Measurements from ENCODE around the gene SLK. TPM values are rescaled to one million over a fixed set of nuclear protein-coding genes. Genes with fewer than 3 reads are reported as not detected.

Gene SLK
- total and polyA plus RNA-seq, 2 of the 13 experiments (the other 11 are each of a cell fraction or from before 2014, with no cell fraction given): 3.4 to 22.8 TPM

DNA sequence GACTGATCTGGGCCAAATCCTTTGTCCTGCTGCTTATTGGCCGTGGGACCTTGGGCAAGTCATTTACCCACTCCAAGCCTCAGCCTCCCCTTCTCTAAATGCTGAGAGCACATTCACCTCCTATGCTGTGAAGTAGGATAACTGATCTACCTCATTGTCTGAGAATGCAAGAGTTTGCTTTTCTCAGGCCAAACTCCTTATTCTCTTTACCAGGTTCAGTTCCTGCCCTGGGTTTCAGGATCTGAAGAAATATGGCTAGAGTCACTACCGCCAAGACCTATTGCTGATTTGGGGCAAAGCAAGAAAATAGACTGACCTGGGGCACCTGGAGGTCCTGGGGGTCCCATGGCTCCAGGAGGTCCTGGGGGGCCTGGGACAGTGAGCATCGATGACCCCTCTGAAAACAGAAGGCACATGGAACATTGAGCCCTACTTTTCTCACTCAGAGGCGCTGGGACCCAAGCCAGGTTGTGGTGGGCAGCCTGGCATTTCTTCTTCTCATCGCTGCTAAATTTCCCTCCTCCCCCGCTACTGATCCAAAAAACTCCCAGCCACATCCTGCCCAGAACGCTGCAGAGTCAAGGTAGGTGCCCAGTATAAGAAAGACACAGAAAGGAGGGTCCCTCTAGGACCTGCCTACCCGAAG lies 76.4 kb downstream of the SLK start:
- no peaks in the 10 kb centered on the region for H4K20me1 ChIP-seq (ENCODE audit: insufficient read depth, low read length)
- no peak overlapping the region for H3K4me2 ChIP-seq (ENCODE audit: low read depth, low read length)
- ChIA-PET CTCF (ENCODE audit: low intra/inter-chr PET ratio, low total read pairs) (no interaction called here), POLR2A (no interaction called here)
- ATAC-seq: no peak
- H3K4me3 ChIP-seq (replicated peaks in 1 of 3; ENCODE audit: insufficient read depth in 1 of 3, low read depth in 2 of 3, low read length in 3 of 3): no peak overlapping the region
- H3K4me1 ChIP-seq (ENCODE audit: insufficient read depth, low read length): no peaks in the 10 kb centered on the region
- H3K9me3 ChIP-seq (ENCODE audit: low read length): no peaks in the 10 kb centered on the region
- H3K27me3 ChIP-seq (ENCODE audit: control insufficient read depth in 1 of 2, insufficient read depth in 2 of 2, low read length in 2 of 2): peaks cover 5 to 55% of the 10 kb centered on the region in 2 experiments
- H2AFZ ChIP-seq (ENCODE audit: low read length): no peak overlapping the region
- in situ Hi-C loops (cut with HindIII; ENCODE audit: extremely low pct_ligation_motif_present, low pct_unique_long_range_greater_than_20kb): loop anchor here (10.0 kb wide), 1 partner anchor 311 kb away; the partner anchor contains the start of gene CFAP58
- H3K9ac ChIP-seq (ENCODE audit: insufficient read depth, low read depth, low read length): no peak overlapping the region
- 9% methylated on average over 8 of the region's 8 CpGs for WGBS (ENCODE audit: low lambda C conversion rate)
- H3K79me2 ChIP-seq (ENCODE audit: insufficient read depth, low read length): no peaks in the 10 kb centered on the region
- TF ChIP-seq ZNF75D (CRISPR knock-in tag; IDR thresholded peaks at IDR 0.05; ENCODE audit: borderline replicate concordance) (no peak), FOXJ3 (CRISPR knock-in tag; IDR thresholded peaks at IDR 0.05; ENCODE audit: borderline replicate concordance) (no peak), KDM4B (CRISPR knock-in tag; IDR thresholded peaks at IDR 0.05) (no peak), TEAD2 (CRISPR knock-in tag; IDR thresholded peaks at IDR 0.05) (no peak)
- no peak overlapping the region for H3K27ac ChIP-seq (ENCODE audit: extremely low read length, insufficient read depth, low read length)
- intact Hi-C loops (cut with micrococcal nuclease; ENCODE audit: unreplicated experiment): no loop called here
- no peak for DNase-seq (ENCODE audit: low spot score)
- no peak for FAIRE-seq
- no peaks in the 10 kb centered on the region for H3K36me3 ChIP-seq (replicated peaks in 1 of 2; ENCODE audit: control insufficient read depth in 1 of 2, insufficient read depth in 2 of 2, low read length in 2 of 2)
- no TSS peak for BruUV-seq (replicated peaks)

DNA sequence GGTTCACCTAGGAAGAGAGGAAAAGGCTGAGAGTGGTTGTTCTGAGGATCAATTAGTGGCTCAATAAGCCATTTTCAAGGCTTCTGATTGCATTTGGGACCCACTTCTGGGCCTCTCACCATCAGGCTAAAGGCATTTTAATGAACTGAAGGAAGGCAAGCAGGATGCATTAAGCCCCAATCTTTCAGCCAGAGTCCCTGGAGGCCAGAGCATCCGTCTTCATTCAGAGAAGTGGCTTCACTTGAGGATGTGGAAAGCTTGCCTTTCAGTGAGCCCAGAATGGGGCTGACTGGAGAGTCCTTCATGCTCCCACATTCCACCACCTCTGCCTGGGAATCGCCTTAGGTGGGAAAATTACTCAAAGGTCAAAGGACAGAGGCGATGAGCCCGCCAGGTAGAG lies 76.9 kb downstream of the SLK start:
- WGBS (ENCODE audit: low lambda C conversion rate): 21% methylated on average over 4 of the region's 4 CpGs
- Histone ChIP-seq H3K36me3 (replicated peaks in 1 of 2; ENCODE audit: control insufficient read depth in 1 of 2, insufficient read depth in 2 of 2, low read length in 2 of 2) (no peaks in the 10 kb centered on the region), H3K9me3 (ENCODE audit: low read length) (no peaks in the 10 kb centered on the region), H4K20me1 (ENCODE audit: insufficient read depth, low read length) (no peaks in the 10 kb centered on the region), H3K4me2 (ENCODE audit: low read depth, low read length) (no peak overlapping the region), H3K4me1 (ENCODE audit: insufficient read depth, low read length) (no peaks in the 10 kb centered on the region), H3K9ac (ENCODE audit: insufficient read depth, low read depth, low read length) (no peak overlapping the region), H3K27me3 (ENCODE audit: control insufficient read depth in 1 of 2, insufficient read depth in 2 of 2, low read length in 2 of 2) (peaks cover 5 to 59% of the 10 kb centered on the region in 2 experiments), H2AFZ (ENCODE audit: low read length) (no peak overlapping the region), H3K27ac (ENCODE audit: extremely low read length, insufficient read depth, low read length) (no peak overlapping the region), H3K79me2 (ENCODE audit: insufficient read depth, low read length) (no peaks in the 10 kb centered on the region), H3K4me3 (replicated peaks in 1 of 3; ENCODE audit: insufficient read depth in 1 of 3, low read depth in 2 of 3, low read length in 3 of 3) (no peak overlapping the region)
- no peak for ATAC-seq
- ChIA-PET CTCF (ENCODE audit: low intra/inter-chr PET ratio, low total read pairs) (no interaction called here), POLR2A (no interaction called here)
- BruUV-seq (replicated peaks): no TSS peak
- intact Hi-C loops (cut with micrococcal nuclease; ENCODE audit: unreplicated experiment) (no loop called here), in situ Hi-C loops (cut with HindIII; ENCODE audit: extremely low pct_ligation_motif_present, low pct_unique_long_range_greater_than_20kb) (loop anchor here (10.0 kb wide), 1 partner anchor 311 kb away; the partner anchor contains the start of gene CFAP58)
- no peak for DNase-seq (ENCODE audit: low spot score)
- FAIRE-seq: no peak
- TF ChIP-seq, protein P1, sequence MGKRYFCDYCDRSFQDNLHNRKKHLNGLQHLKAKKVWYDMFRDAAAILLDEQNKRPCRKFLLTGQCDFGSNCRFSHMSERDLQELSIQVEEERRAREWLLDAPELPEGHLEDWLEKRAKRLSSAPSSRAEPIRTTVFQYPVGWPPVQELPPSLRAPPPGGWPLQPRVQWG (CRISPR knock-in tag; IDR thresholded peaks at IDR 0.05; ENCODE audit: borderline replicate concordance, low read depth): no peak
- TF ChIP-seq STAG1 (CRISPR knock-in tag; IDR thresholded peaks at IDR 0.05): no peak
- TF ChIP-seq SOX6 (IDR thresholded peaks at IDR 0.05): no peak
- no peak for TF ChIP-seq SOX6 (CRISPR knock-in tag; IDR thresholded peaks at IDR 0.05)
- no peak for TF ChIP-seq ZNF577 (CRISPR knock-in tag; IDR thresholded peaks at IDR 0.05; ENCODE audit: borderline replicate concordance, low read depth)
- no peak for TF ChIP-seq CHCHD3 (CRISPR knock-in tag; IDR thresholded peaks at IDR 0.05)
- TF ChIP-seq ZNF839 (CRISPR knock-in tag; IDR thresholded peaks at IDR 0.05; ENCODE audit: borderline replicate concordance): no peak
- TF ChIP-seq ZMYM2 (CRISPR knock-in tag; IDR thresholded peaks at IDR 0.05): no peak
- TF ChIP-seq KLF9 (CRISPR knock-in tag; IDR thresholded peaks at IDR 0.05; ENCODE audit: low read depth): no peak
- no peak for TF ChIP-seq IKZF4 (CRISPR knock-in tag; IDR thresholded peaks at IDR 0.05; ENCODE audit: borderline replicate concordance, low read depth, not compliant biosample characterization)
- no peak for TF ChIP-seq RELA (CRISPR knock-in tag; IDR thresholded peaks at IDR 0.05)
- no peak for TF ChIP-seq ZNF274 (CRISPR knock-in tag; IDR thresholded peaks at IDR 0.05)
- no peak for TF ChIP-seq ZNF253 (CRISPR knock-in tag; IDR thresholded peaks at IDR 0.05; ENCODE audit: borderline replicate concordance)
- no peak for TF ChIP-seq ZNF546 (CRISPR knock-in tag; conservative IDR thresholded peaks at IDR 0.05)
- no peak for TF ChIP-seq REXO4 (CRISPR knock-in tag; IDR thresholded peaks at IDR 0.05; ENCODE audit: borderline replicate concordance)
- TF ChIP-seq MEIS1 (CRISPR knock-in tag; IDR thresholded peaks at IDR 0.05; ENCODE audit: borderline replicate concordance): no peak
- TF ChIP-seq ZNF7 (CRISPR knock-in tag; IDR thresholded peaks at IDR 0.05): no peak
- no peak for TF ChIP-seq ZNF232 (CRISPR knock-in tag; IDR thresholded peaks at IDR 0.05; ENCODE audit: borderline replicate concordance)

All from HepG2 (cell line).